Measurements from ENCODE around the gene SENP1.

SENP1 gene

DNA sequence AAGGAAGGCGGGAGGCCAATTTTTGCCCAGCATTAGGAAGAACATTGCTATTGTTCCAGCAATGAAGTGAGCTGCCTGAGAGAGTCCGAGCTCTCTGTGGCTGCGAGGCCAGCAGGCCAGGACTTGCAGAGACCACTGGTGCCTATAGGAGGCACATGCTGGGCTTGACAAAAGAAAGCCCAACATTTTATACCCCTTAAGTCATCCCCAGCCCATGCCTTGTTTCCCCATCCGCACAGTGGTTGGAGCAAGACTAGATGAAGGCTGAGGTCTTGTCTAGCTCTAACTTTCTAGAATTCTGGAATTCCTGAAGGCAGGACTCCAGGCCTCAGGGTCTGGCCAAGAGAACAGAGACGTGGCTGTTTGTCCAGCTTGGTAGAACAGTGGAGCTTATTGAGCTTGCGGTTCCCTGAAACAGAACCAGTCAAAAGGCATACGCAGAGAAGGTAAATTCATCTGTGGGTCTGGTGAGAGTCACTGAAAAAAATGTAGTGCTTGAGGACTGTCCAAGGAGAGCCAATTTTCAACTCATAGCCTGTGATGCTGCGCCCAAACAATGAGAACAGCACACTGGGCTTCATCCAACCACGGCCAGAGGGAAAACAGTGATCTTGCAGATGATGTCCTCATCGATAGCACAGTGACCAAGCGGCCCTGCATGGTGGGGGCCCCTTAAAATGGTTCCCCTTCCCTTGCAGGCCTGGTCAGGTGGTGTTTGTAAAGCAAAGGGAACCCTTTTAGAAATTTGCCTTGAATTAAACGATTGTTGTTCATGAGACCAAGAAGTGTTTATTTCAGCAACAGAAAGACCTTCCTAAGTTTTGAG lies 74.5 kb downstream of the SENP1 start:
- Histone ChIP-seq H3K4ac (ENCODE audit: low read depth, low read length) (no peak overlapping the region), H3K27ac (ENCODE audit: low read depth, low read length) (no peak overlapping the region), H2BK5ac (ENCODE audit: low read length) (no peak overlapping the region), H3K36me3 (ENCODE audit: control insufficient read depth, insufficient read depth, low read length) (no peaks in the 10 kb centered on the region), H3K9ac (ENCODE audit: low read length) (no peak overlapping the region), H3K4me1 (ENCODE audit: control insufficient read depth, low read depth, low read length) (no peaks in the 10 kb centered on the region), H4K8ac (ENCODE audit: low read depth, low read length) (no peak overlapping the region), H2BK15ac (replicated peaks; ENCODE audit: low read depth) (no peak overlapping the region), H3K4me3 (ENCODE audit: low read length) (no peak overlapping the region), H3K23ac (ENCODE audit: low read length) (no peak overlapping the region), H3K79me2 (ENCODE audit: control insufficient read depth, insufficient read depth, low read length) (no peaks in the 10 kb centered on the region), H3K27me3 (ENCODE audit: insufficient read depth, low read length, poor library complexity) (peaks cover 12% of the 10 kb centered on the region), H3K79me1 (ENCODE audit: low read length) (no peaks in the 10 kb centered on the region), H2BK120ac (ENCODE audit: low read depth, low read length) (no peak overlapping the region), H2AK5ac (ENCODE audit: low read length) (no peak overlapping the region), H3K18ac (ENCODE audit: low read length) (no peak overlapping the region), H3K4me2 (ENCODE audit: low read length) (no peak overlapping the region), H3K56ac (ENCODE audit: low read length) (no peak overlapping the region), H4K5ac (ENCODE audit: low read length) (no peak overlapping the region)
- peak; percentile 77 for DNase-seq
- WGBS (ENCODE audit: extremely low coverage, insufficient coverage, low lambda C conversion rate), result no CpG with 5 or more reads among the region's 12 CpGs

DNA sequence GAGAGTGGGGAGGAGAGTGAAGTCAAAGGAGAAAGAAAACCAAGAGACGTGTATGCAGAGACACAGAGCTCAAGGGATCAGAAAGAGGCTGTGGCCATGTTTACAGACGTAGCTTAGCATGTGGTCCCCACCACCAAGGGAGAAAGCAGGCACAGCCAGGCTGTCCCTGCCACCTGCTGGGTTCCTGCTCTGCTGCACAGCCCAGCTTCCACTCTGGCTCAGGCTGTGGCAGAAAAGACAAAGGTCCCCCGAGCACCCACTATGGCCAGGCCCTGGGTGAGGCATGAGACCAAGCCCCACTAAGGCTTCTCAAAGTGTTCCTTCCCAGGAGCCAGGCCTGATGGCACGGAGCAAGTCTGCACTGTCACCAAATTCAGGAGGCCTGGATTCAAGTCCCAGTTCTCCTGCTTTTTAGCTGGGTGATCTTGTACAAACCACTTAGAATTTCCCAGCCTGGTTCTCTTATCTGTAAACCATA lies 75.7 kb downstream of the SENP1 start:
- no peak overlapping the region for H3K18ac ChIP-seq (ENCODE audit: low read length)
- H3K27ac ChIP-seq (ENCODE audit: low read depth, low read length), result no peak overlapping the region
- no peak overlapping the region for H4K5ac ChIP-seq (ENCODE audit: low read length)
- no peak overlapping the region for H2BK120ac ChIP-seq (ENCODE audit: low read depth, low read length)
- no peak overlapping the region for H2AK5ac ChIP-seq (ENCODE audit: low read length)
- H3K36me3 ChIP-seq (ENCODE audit: control insufficient read depth, insufficient read depth, low read length), result no peaks in the 10 kb centered on the region
- H4K8ac ChIP-seq (ENCODE audit: low read depth, low read length), result no peak overlapping the region
- no peak overlapping the region for H2BK5ac ChIP-seq (ENCODE audit: low read length)
- no peak overlapping the region for H3K4me2 ChIP-seq (ENCODE audit: low read length)
- no peak overlapping the region for H3K56ac ChIP-seq (ENCODE audit: low read length)
- H3K79me2 ChIP-seq (ENCODE audit: control insufficient read depth, insufficient read depth, low read length), result no peaks in the 10 kb centered on the region
- no peaks in the 10 kb centered on the region for H3K79me1 ChIP-seq (ENCODE audit: low read length)
- no peak overlapping the region for H3K4ac ChIP-seq (ENCODE audit: low read depth, low read length)
- WGBS (ENCODE audit: extremely low coverage, insufficient coverage, low lambda C conversion rate), result no CpG with 5 or more reads among the region's 4 CpGs
- peaks cover 13% of the 10 kb centered on the region for H3K27me3 ChIP-seq (ENCODE audit: insufficient read depth, low read length, poor library complexity)
- no peak overlapping the region for H3K9ac ChIP-seq (ENCODE audit: low read length)
- H3K4me3 ChIP-seq (ENCODE audit: low read length), result no peak overlapping the region
- no peak overlapping the region for H3K23ac ChIP-seq (ENCODE audit: low read length)
- H2BK15ac ChIP-seq (replicated peaks; ENCODE audit: low read depth), result no peak overlapping the region
- H3K4me1 ChIP-seq (ENCODE audit: control insufficient read depth, low read depth, low read length), result no peaks in the 10 kb centered on the region
- DNase-seq, result no peak

DNA sequence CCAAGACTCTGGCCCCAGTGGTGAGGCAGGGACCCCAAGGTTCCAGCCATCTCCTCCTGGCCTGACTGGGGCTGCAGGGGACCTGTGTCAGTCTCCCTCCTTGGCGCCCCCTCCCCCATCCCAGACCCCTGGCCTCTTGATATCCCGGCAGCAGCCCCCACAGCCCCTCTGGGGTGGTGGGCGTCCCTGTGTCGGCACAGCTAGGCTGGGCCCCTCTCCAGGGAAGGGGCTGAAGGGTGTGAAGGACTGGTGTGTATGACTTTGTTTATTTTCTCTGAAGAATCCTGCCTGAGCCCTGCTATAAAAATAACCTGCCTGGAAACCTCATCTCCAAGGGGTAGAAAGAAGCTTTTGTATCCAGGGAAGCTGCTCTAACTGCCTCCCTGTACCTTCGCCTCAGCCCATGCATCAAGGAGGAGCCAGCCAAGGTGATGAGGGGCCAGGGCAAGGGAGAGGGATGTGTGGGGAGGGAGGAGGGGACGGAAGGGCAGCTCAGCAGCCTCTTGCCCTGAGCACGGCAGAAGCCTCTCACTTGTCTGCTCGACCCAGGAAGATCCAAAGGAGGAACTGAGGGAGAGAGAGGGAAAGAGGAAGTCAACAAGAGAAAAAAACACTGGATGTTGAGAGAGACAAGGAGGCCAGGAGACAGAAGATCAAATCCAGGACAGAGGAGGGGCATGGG lies 76.2 kb downstream of the SENP1 start:
- Histone ChIP-seq H3K4me2 (ENCODE audit: low read length) (no peak overlapping the region), H3K56ac (ENCODE audit: low read length) (no peak overlapping the region), H3K27ac (ENCODE audit: low read depth, low read length) (no peak overlapping the region), H4K8ac (ENCODE audit: low read depth, low read length) (no peak overlapping the region), H3K79me1 (ENCODE audit: low read length) (no peaks in the 10 kb centered on the region), H3K23ac (ENCODE audit: low read length) (no peak overlapping the region), H2AK5ac (ENCODE audit: low read length) (no peak overlapping the region), H3K36me3 (ENCODE audit: control insufficient read depth, insufficient read depth, low read length) (no peaks in the 10 kb centered on the region), H3K4me3 (ENCODE audit: low read length) (no peak overlapping the region), H2BK15ac (replicated peaks; ENCODE audit: low read depth) (no peak overlapping the region), H2BK120ac (ENCODE audit: low read depth, low read length) (no peak overlapping the region), H3K27me3 (ENCODE audit: insufficient read depth, low read length, poor library complexity) (peaks cover 17% of the 10 kb centered on the region), H3K9ac (ENCODE audit: low read length) (no peak overlapping the region), H3K79me2 (ENCODE audit: control insufficient read depth, insufficient read depth, low read length) (no peaks in the 10 kb centered on the region), H3K4ac (ENCODE audit: low read depth, low read length) (no peak overlapping the region), H2BK5ac (ENCODE audit: low read length) (no peak overlapping the region), H3K18ac (ENCODE audit: low read length) (no peak overlapping the region), H3K4me1 (ENCODE audit: control insufficient read depth, low read depth, low read length) (no peaks in the 10 kb centered on the region), H4K5ac (ENCODE audit: low read length) (no peak overlapping the region)
- no CpG with 5 or more reads among the region's 8 CpGs for WGBS (ENCODE audit: extremely low coverage, insufficient coverage, low lambda C conversion rate)
- DNase-seq, result no peak

GRCh38 chr12:48028541-48029431 lies 77.1 kb downstream of the SENP1 start:
- Histone ChIP-seq H3K36me3 (ENCODE audit: control insufficient read depth, insufficient read depth, low read length) (no peaks in the 10 kb centered on the region), H4K5ac (ENCODE audit: low read length) (no peak overlapping the region), H3K27ac (ENCODE audit: low read depth, low read length) (no peak overlapping the region), H3K4me1 (ENCODE audit: control insufficient read depth, low read depth, low read length) (no peaks in the 10 kb centered on the region), H3K9ac (ENCODE audit: low read length) (no peak overlapping the region), H3K79me2 (ENCODE audit: control insufficient read depth, insufficient read depth, low read length) (no peaks in the 10 kb centered on the region), H2BK15ac (replicated peaks; ENCODE audit: low read depth) (no peak overlapping the region), H3K4ac (ENCODE audit: low read depth, low read length) (no peak overlapping the region), H2AK5ac (ENCODE audit: low read length) (no peak overlapping the region), H3K18ac (ENCODE audit: low read length) (no peak overlapping the region), H2BK120ac (ENCODE audit: low read depth, low read length) (no peak overlapping the region), H3K4me3 (ENCODE audit: low read length) (no peak overlapping the region), H2BK5ac (ENCODE audit: low read length) (no peak overlapping the region), H3K79me1 (ENCODE audit: low read length) (no peaks in the 10 kb centered on the region), H4K8ac (ENCODE audit: low read depth, low read length) (no peak overlapping the region), H3K27me3 (ENCODE audit: insufficient read depth, low read length, poor library complexity) (peaks cover 23% of the 10 kb centered on the region), H3K23ac (ENCODE audit: low read length) (no peak overlapping the region), H3K4me2 (ENCODE audit: low read length) (no peak overlapping the region), H3K56ac (ENCODE audit: low read length) (no peak overlapping the region)
- WGBS (ENCODE audit: extremely low coverage, insufficient coverage, low lambda C conversion rate), result no CpG with 5 or more reads among the region's 5 CpGs
- DNase-seq, result no peak

DNA sequence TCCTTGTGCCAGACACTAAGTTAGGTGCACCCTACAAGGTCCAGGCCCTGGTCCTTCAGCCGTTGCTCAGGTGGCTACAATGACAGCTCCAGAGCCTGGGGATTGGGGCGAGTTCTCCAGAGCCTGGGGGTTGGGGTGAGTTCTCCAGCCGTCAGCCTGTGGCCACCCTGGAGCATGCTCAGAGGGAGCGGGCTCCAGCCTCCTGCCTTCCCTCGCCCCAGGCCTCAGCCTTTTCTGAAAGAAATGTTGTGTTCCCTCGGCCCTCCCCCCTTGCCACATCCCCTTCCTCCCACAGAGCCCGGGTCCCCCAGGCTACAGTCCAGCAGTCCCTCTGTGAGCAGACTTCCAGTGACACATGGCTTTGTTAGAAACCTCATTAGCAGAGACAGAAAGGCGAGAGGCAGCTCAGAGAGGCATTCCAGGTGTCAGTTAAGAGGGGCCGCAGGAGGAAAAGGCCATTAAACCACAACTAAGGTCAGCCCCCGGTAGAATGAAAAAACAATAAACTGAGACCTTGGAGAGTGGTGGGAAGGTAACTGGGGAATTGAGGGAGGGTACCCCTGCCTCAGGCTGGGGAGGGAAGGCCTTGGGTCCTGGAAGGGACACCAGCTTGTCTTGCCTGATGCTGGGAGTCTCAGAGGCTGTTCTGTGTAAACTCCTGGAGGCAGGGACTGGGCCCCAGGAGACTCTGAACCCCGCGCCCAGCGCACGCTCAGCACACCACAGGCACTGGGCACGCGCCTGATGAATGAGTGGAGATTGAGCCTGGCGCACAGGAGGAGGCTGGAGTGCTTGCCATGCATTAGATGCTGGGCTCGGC lies 78.5 kb downstream of the SENP1 start:
- Histone ChIP-seq H2BK15ac (replicated peaks; ENCODE audit: low read depth) (no peak overlapping the region), H3K23ac (ENCODE audit: low read length) (no peak overlapping the region), H3K27me3 (ENCODE audit: insufficient read depth, low read length, poor library complexity) (peaks cover 29% of the 10 kb centered on the region), H2BK120ac (ENCODE audit: low read depth, low read length) (no peak overlapping the region), H2AK5ac (ENCODE audit: low read length) (no peak overlapping the region), H4K5ac (ENCODE audit: low read length) (no peak overlapping the region), H3K4ac (ENCODE audit: low read depth, low read length) (no peak overlapping the region), H3K4me3 (ENCODE audit: low read length) (no peak overlapping the region), H3K18ac (ENCODE audit: low read length) (no peak overlapping the region), H3K36me3 (ENCODE audit: control insufficient read depth, insufficient read depth, low read length) (no peaks in the 10 kb centered on the region), H2BK5ac (ENCODE audit: low read length) (no peak overlapping the region), H3K9ac (ENCODE audit: low read length) (no peak overlapping the region), H3K56ac (ENCODE audit: low read length) (no peak overlapping the region), H3K79me1 (ENCODE audit: low read length) (no peaks in the 10 kb centered on the region), H4K8ac (ENCODE audit: low read depth, low read length) (no peak overlapping the region), H3K79me2 (ENCODE audit: control insufficient read depth, insufficient read depth, low read length) (no peaks in the 10 kb centered on the region), H3K4me1 (ENCODE audit: control insufficient read depth, low read depth, low read length) (peaks cover 6% of the 10 kb centered on the region), H3K27ac (ENCODE audit: low read depth, low read length) (no peak overlapping the region), H3K4me2 (ENCODE audit: low read length) (no peak overlapping the region)
- WGBS (ENCODE audit: extremely low coverage, insufficient coverage, low lambda C conversion rate), result no CpG with 5 or more reads among the region's 18 CpGs
- peak; percentile 58 for DNase-seq

Data from mesendoderm (in vitro differentiated cells).